ENCODE data around the gene RNF112. TPM values are rescaled to one million over a fixed set of nuclear protein-coding genes. Genes with fewer than 3 reads are reported as not detected.

The RNF112 gene
- 0.13 TPM for polyA plus RNA-seq (2012; ENCODE audit: missing spikeins)

DNA sequence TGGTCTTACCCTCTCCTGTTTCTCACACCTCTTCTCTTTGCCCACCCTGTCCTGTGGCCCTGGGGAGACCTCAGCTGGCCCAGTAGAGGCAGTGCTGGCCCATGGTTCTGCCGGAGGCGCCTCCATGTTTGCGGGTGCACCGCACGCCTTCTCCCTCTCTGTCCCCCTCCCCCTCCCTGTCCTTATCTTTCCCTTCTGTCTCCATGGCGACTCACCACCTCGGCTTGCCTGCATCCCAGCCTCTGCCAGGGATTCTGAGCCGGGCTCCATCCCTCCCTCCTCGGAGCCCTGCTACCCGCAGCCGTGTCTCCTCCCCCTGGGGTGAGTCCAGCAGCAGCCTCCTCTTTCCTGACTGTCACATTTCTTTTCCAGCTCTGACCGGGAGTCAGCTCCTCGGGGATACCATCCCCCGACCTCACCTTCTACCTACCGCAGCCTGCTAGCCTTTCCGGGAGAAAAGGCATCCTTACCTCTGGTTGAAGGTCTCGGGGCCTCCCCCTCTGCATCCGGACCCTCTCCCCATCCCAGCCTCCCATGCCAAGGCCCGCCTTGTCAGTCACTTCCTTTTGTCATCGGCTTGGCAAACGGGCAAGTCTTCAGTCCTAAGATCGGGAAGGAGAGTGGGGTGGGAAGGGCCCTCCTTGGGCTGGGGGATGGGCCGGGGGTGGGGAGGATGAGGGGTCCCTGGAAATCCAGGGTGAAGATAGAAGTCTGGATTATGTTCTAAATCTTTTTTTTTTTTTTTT, at the start of gene RNF112:
TSS of gene RNF112 (plus strand) at position 358 of the 746 bp plus-strand sequence. CDS start at position 535, 177 bp downstream.
- FAIRE-seq (no peak), DNase-seq (ENCODE audit: insufficient read length) (no peak)
- TF ChIP-seq TAF1 (IDR thresholded peaks at IDR 0.05; ENCODE audit: borderline replicate concordance, low read depth, low read length) = no peak
- TF ChIP-seq POLR2AphosphoS5 (IDR thresholded peaks at IDR 0.05; ENCODE audit: low read depth, low read length) = no peak
- no peak for TF ChIP-seq POLR2A (IDR thresholded peaks at IDR 0.05; ENCODE audit: low read depth, low read length)

GRCh38 chr17:19361326-19361725, 49.7 kb upstream of the RNF112 start:
- no peak for DNase-seq (ENCODE audit: insufficient read length)
- no peak for TF ChIP-seq POLR2AphosphoS5 (IDR thresholded peaks at IDR 0.05; ENCODE audit: low read depth, low read length)
- no peak for TF ChIP-seq POLR2A (IDR thresholded peaks at IDR 0.05; ENCODE audit: low read depth, low read length)
- no peak for TF ChIP-seq TAF1 (IDR thresholded peaks at IDR 0.05; ENCODE audit: borderline replicate concordance, low read depth, low read length)
- FAIRE-seq = peak; percentile 17

DNA sequence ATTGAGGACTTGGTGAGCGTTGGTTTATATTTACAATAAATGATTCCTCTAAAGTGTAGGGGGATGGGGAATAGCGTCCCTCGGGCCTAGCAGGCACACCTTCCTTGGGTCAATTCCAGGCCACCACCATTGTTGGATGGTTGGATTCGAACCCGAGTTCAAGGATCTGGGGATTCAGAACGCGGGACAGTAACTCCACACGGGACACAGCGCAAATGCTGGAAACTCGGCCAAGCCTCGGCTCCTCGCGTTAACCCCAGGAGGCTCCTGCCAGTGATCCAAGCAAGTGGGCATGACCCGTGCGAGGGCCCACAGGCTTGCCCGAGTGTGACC, 49.1 kb upstream of the RNF112 start:
- DNase-seq (ENCODE audit: insufficient read length) (no peak), FAIRE-seq (no peak)
- TF ChIP-seq TAF1 (IDR thresholded peaks at IDR 0.05; ENCODE audit: borderline replicate concordance, low read depth, low read length) = no peak
- TF ChIP-seq POLR2A (IDR thresholded peaks at IDR 0.05; ENCODE audit: low read depth, low read length) = no peak
- TF ChIP-seq POLR2AphosphoS5 (IDR thresholded peaks at IDR 0.05; ENCODE audit: low read depth, low read length) = no peak

DNA sequence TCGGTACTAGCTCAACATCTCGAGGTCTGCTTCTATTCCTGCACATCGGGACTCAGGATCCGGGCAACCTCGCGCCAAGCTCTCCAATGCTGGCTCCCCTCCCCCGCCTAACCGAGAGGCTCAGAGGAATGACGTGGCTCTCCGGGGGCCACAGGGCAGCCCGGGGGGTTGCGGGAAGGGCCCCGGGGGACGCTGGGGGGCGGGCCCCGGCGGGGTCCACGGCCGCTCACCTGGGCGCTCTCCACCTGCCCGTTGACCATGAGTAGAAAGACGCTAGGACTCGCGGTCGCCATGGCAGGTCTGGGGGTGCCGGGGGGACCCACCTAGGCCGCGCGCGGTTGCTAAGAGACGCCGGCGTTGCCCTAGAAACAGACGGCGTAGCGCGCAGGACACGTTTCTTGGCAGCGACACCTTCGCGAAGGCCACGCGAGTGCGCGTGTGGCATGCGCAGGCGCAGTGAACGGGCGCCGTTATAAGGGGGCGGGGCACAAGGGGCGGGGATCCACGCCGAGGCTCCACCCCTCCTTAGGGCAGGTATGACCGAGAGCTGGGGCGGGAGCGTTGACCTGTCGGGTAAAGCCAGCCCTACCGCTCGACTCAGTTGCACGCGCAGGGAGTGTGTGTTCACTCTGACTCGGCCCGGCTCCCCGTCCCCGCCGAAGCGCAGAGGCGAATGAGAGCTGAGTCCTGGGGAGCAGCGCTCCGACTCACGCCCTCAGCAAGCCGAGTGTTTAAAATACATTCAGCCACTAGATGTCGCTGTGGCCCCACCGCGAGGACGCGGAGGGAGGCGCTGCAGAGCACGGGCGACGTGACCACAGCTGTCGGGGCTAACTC, 48.5 kb upstream of the RNF112 start, which contains the start of gene B9D1:
TSS of gene B9D1 (minus strand) at position 447 of the 837 bp plus-strand sequence. CDS start at position 293, 154 bp downstream.
- DNase-seq (ENCODE audit: insufficient read length) = peak; percentile 97
- no peak for TF ChIP-seq POLR2AphosphoS5 (IDR thresholded peaks at IDR 0.05; ENCODE audit: low read depth, low read length)
- FAIRE-seq = peak; percentile 100

GRCh38 chr17:19363114-19363438, 48.0 kb upstream of the RNF112 start:
- no peak for FAIRE-seq
- no peak for DNase-seq (ENCODE audit: insufficient read length)
- TF ChIP-seq POLR2AphosphoS5 (IDR thresholded peaks at IDR 0.05; ENCODE audit: low read depth, low read length) = no peak
- TF ChIP-seq TAF1 (IDR thresholded peaks at IDR 0.05; ENCODE audit: borderline replicate concordance, low read depth, low read length) = no peak
- TF ChIP-seq POLR2A (IDR thresholded peaks at IDR 0.05; ENCODE audit: low read depth, low read length) = no peak

DNA sequence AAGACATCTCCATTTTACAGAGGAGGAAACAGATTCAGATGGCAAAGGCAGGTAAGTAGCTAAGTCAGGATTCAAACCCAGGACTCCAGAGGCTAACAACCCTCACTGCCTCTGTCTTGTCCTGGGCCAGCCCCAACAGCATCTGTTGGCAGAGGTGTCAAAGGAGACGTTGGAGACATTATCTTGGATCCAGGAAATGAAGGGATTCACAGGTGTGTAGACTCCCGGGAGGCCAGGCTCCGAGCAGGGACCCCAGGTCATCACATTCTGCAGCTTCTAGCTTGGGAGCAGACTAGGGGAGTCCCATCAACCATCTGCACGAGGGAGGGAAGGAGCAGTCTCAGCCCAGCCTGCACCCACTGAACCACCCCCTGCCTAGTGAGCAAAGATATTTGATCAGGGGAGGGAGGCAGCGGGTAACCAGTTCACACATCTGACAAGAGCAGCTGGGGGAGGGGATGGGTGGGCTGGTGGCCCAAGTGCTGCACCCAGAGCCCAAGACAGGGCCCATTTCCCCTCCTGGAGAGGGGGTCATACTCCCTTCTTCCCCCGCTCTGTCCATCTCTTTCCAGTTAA, 47.5 kb upstream of the RNF112 start:
- no peak for TF ChIP-seq POLR2AphosphoS5 (IDR thresholded peaks at IDR 0.05; ENCODE audit: low read depth, low read length)
- no peak for TF ChIP-seq TAF1 (IDR thresholded peaks at IDR 0.05; ENCODE audit: borderline replicate concordance, low read depth, low read length)
- no peak for TF ChIP-seq POLR2A (IDR thresholded peaks at IDR 0.05; ENCODE audit: low read depth, low read length)
- FAIRE-seq (no peak), DNase-seq (ENCODE audit: insufficient read length) (no peak)

- TF ChIP-seq POLR2AphosphoS5 (IDR thresholded peaks at IDR 0.05; ENCODE audit: low read depth, low read length) = no peak
- TF ChIP-seq TAF1 (IDR thresholded peaks at IDR 0.05; ENCODE audit: borderline replicate concordance, low read depth, low read length) = no peak
- no peak for TF ChIP-seq POLR2A (IDR thresholded peaks at IDR 0.05; ENCODE audit: low read depth, low read length)
- FAIRE-seq (no peak), DNase-seq (ENCODE audit: insufficient read length) (no peak)
These were observed 46.1 kb upstream of the RNF112 start for GRCh38 chr17:19364699-19365498.

DNA sequence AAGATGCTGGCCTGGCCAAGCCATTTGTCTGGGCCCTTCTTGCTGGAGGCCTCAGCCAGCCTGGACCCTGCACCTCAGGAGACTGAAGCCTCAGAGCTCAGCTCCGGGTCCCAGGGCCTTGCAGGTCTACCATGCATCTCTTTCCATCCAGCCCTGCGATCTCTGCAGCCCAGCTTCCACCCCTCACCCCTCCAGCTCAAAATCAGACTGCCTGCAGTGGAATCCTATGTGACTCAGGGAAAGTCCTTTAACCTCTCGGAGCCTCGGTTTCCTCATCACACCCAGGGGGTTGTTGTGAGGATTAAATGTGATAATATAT, 45.6 kb upstream of the RNF112 start:
- DNase-seq (ENCODE audit: insufficient read length) (no peak), FAIRE-seq (no peak)
- TF ChIP-seq TAF1 (IDR thresholded peaks at IDR 0.05; ENCODE audit: borderline replicate concordance, low read depth, low read length) = no peak
- TF ChIP-seq POLR2A (IDR thresholded peaks at IDR 0.05; ENCODE audit: low read depth, low read length) = no peak
- TF ChIP-seq POLR2AphosphoS5 (IDR thresholded peaks at IDR 0.05; ENCODE audit: low read depth, low read length) = no peak

DNA sequence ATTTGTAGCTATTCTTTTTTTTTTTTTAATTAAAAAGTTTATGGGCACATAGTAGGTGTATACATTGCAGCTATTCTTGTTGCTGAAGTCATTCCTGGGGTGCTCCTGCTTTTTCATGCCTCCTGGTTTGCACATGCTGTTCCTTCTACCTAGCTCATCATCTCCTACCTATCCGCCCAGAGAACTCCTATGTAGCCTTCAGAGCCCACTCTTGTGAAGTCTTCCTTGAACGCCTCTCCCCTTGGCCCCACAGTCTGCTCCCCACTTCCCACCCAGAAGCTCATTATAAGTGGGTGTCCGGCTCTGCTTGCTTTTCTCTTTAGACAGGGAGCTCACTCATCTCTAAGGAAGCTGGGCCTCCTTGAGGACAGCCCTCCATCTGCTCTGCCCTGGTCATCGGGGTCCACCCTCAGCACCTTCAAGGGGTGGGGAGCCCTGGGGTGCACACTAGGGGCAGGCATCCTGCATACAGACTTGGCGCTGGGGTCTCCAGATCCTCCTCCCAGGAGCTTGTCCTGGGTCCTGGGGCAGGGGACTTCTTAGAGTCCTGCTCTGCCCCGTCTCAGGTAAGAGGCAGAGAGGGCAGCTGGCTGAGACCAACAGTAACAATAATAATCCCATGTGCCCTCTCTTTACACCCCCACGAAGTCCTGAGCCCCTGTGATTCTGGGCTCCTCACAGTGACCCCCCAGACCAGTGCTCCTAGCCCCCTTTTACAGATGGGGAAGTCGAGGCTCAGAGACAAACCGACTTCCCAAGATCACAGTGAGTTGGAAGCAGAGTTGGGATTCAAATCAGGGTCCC, 45.0 kb upstream of the RNF112 start:
- no peak for FAIRE-seq
- TF ChIP-seq POLR2A (IDR thresholded peaks at IDR 0.05; ENCODE audit: low read depth, low read length) (no peak), POLR2AphosphoS5 (IDR thresholded peaks at IDR 0.05; ENCODE audit: low read depth, low read length) (no peak), TAF1 (IDR thresholded peaks at IDR 0.05; ENCODE audit: borderline replicate concordance, low read depth, low read length) (no peak)
- DNase-seq (ENCODE audit: insufficient read length) = no peak

DNA sequence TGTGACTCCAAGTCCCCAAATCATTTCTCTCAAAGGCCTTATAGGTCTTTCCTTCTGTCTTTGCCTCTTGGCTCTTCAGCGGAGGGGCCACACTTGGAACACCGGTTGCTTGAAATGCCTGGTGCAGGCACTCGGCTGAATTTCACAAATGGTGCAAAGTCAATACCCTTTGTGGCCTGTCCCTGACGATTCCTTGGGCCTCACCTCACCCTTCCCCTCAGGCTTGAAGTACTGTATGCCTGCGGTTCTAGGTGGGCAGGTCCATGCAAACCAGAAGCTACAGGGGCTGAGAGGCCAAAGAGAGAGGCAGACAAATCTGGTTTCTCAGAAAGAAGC, 44.4 kb upstream of the RNF112 start:
- FAIRE-seq (no peak), DNase-seq (ENCODE audit: insufficient read length) (no peak)
- TF ChIP-seq TAF1 (IDR thresholded peaks at IDR 0.05; ENCODE audit: borderline replicate concordance, low read depth, low read length) = no peak
- no peak for TF ChIP-seq POLR2AphosphoS5 (IDR thresholded peaks at IDR 0.05; ENCODE audit: low read depth, low read length)
- TF ChIP-seq POLR2A (IDR thresholded peaks at IDR 0.05; ENCODE audit: low read depth, low read length) = no peak

Data from GM12892 (cell line).